GM12801 (cell line): Measurements from ENCODE around the gene HLTF.

ENCODE experiments used
- CTCF ChIP-seq: IDR thresholded peaks from one replicate; pipeline ENCODE4 v1.5.1; 2011; ENCODE audit warnings: control low read depth; ENCODE audit not compliant: insufficient read length; ENCODE audit errors: extremely low read depth

HLTF gene

GRCh38 chr3:148999806-149000205, 86.5 kb downstream of the HLTF start:
- no peak for TF ChIP-seq CTCF

- TF ChIP-seq CTCF: no peak
Observed at GRCh38 chr3:148998715-148999423, 87.5 kb downstream of the HLTF start.

GRCh38 chr3:148998297-148998696, 88.0 kb downstream of the HLTF start:
- no peak for TF ChIP-seq CTCF

- TF ChIP-seq CTCF: no peak
Observed at GRCh38 chr3:148997623-148998022, 88.7 kb downstream of the HLTF start.

GRCh38 chr3:148992635-148993255, 93.6 kb downstream of the HLTF start:
- no peak for TF ChIP-seq CTCF

GRCh38 chr3:148992027-148992634, 94.2 kb downstream of the HLTF start:
- no peak for TF ChIP-seq CTCF

GRCh38 chr3:148991219-148992026, 94.9 kb downstream of the HLTF start, which contains the start of gene GYG1:
TSS of gene GYG1 (plus strand) at chr3:148991540. CDS start at chr3:148991641, 101 bp downstream.
- TF ChIP-seq CTCF: no peak
